WI38 (cell line): Measurements from ENCODE around the gene ABTB1.

ENCODE experiments used
- H3K4me3 ChIP-seq: 2 replicates; pipeline ENCODE4 v1.5.1; 2011; ENCODE audit warnings: low read depth, mild to moderate bottlenecking, control low read depth, low read length
- TF ChIP-seq, protein P1 (sequence below): IDR thresholded peaks from 2 replicates; pipeline ENCODE4 v1.5.1; 2012; ENCODE audit warnings: low read depth, mild to moderate bottlenecking, control low read depth, low read length

Gene ABTB1

GRCh38 chr3:127630811-127631714, 41.7 kb upstream of the ABTB1 start:
- TF ChIP-seq, protein P1, sequence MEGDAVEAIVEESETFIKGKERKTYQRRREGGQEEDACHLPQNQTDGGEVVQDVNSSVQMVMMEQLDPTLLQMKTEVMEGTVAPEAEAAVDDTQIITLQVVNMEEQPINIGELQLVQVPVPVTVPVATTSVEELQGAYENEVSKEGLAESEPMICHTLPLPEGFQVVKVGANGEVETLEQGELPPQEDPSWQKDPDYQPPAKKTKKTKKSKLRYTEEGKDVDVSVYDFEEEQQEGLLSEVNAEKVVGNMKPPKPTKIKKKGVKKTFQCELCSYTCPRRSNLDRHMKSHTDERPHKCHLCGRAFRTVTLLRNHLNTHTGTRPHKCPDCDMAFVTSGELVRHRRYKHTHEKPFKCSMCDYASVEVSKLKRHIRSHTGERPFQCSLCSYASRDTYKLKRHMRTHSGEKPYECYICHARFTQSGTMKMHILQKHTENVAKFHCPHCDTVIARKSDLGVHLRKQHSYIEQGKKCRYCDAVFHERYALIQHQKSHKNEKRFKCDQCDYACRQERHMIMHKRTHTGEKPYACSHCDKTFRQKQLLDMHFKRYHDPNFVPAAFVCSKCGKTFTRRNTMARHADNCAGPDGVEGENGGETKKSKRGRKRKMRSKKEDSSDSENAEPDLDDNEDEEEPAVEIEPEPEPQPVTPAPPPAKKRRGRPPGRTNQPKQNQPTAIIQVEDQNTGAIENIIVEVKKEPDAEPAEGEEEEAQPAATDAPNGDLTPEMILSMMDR = no peak
- no peak overlapping the region for H3K4me3 ChIP-seq

DNA sequence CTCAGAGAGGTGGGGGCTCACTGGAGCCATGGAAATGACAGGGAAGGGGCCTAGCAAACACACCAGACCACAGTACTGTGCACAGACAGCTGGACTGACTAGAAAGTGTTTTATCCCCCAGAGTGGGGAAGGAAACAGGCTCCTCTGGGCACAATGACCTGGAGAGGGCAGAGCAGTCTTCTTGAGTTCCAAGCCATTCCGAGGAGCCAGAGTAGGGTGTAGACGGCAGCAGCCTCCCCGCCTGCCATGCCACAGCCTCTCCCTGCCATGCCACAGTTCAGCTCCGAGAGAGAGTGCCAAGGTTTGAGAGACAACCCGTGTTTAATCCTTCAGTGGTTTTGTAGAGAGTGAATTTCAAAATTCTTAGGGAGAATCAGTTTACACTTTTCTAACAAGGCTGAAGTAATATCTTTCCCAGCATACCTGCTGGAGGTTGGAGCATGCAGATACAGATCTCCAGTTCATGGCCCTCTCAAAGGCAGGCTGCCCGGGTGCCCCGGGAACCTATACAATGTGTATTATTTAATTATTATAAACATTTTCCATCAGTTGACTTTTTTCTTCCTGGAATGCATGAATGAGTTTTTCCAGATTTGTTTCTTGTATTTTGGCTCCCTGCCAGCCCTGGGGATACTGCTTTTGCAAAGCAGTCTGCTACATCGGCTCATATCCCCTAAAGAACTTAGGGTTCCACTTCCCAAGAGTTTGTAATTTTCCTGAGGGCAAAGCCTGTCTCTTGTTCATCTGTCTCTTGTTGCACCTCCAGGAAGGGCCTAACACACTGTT, 40.5 kb upstream of the ABTB1 start:
- H3K4me3 ChIP-seq = no peak overlapping the region
- TF ChIP-seq, protein P1 = no peak

DNA sequence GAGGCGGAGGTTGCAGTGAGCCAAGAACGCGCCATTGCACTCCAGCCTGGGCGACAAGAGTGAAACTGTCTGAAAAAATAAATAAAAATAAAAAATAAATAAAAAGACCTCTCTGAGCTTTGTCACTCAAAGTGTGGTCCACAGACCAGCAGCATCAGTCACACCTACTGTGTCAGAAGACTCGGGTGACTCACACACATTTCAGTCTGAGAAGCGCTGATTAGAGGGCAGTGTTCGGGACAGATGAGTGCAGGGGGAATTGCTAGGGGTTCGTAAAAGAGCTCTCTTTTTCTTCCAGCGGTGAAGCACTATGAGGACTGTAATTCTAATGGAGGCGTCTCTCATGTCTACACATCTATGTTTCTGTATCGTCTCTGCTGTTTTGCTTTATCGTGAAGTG, 38.1 kb upstream of the ABTB1 start:
- TF ChIP-seq, protein P1 = no peak
- no peak overlapping the region for H3K4me3 ChIP-seq

DNA sequence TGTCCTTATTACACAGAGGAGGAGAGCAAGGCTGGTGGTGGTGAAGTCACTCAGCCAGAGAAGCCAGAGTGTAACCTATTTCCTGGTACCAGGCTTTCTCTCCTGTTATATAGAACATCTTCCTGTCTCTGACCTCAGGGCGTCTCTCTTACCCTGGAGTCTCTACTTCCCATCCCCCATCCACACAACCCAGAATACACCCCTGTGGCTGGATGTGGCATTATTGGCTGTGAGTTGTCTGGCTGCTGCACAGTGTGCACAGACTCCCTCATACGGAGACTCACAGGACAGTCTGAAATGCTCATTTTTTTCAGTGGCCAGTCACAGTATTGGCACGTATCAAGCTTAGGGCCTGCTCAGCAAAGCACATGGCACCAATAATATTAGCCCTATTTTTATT, 35.2 kb upstream of the ABTB1 start:
- TF ChIP-seq, protein P1 = no peak
- H3K4me3 ChIP-seq = no peak overlapping the region

GRCh38 chr3:127637971-127638370, 34.8 kb upstream of the ABTB1 start:
- TF ChIP-seq, protein P1 = no peak
- no peak overlapping the region for H3K4me3 ChIP-seq

DNA sequence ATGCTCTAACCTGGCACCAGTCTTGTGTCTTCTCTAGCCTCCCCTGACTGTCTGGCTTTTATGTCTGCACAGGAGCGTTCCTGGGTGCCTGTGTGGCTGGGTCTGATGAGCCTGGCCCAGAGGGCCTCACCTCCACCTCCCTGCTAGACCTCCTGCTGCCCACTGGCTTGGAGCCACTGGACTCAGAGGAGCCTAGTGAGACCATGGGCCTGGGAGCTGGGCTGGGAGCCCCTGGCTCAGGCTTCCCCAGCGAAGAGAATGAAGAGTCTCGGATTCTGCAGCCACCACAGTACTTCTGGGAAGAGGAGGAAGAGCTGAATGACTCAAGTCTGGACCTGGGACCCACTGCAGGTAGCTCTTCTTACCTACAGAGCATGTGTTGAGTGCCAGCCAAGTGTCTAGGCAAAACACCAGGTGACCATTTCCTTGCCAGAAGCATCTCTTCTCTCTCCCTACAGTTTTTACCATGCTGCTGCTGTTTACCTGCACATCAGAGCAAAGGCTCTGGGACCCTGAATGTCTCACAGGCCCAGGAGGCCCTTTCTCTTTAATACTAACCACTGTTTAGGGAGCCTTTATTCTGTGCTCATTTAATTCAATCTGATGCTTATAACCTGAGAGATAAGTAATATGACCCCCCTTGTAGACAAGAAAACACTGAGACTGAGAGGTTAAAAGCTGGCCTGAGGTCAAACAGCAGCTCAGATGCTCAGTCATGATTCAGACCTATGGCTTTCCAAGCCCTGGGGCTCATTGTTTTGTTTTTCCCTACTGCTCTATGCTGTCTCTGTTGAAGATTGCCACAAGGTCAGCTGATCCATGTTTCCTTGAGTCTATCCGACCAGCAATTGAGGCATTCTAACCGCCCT, 33.3 kb upstream of the ABTB1 start:
- H3K4me3 ChIP-seq = no peak overlapping the region
- TF ChIP-seq, protein P1 = no peak
